ENCODE data around the gene ECM1.

GRCh38 chr1:150486966-150487762 lies 20.7 kb upstream of the ECM1 start, which contains the start of gene TARS2:
- TF ChIP-seq CTCF (IDR thresholded peaks at IDR 0.05) = no peak
- TF ChIP-seq ZFX (IDR thresholded peaks at IDR 0.05; ENCODE audit: borderline replicate concordance) = no peak

All from 22Rv1 (cell line).